ENCODE data around the gene BRAT1. TPM values are rescaled to one million over a fixed set of nuclear protein-coding genes. Genes with fewer than 3 reads are reported as not detected.
"Not testable (repeated sequence)": the region's sequence is repeated elsewhere in the genome, so short reads cannot be mapped to it uniquely, and the experiment has no call there.

Gene BRAT1
- total and polyA plus RNA-seq, 7 donors, result 9.6 to 25.9 (median 20.0) TPM

- intact Hi-C loops (cut with DNase I); H3K9me3 ChIP-seq; H3K4me3 ChIP-seq; H3K36me3 ChIP-seq; DNase-seq: not testable (repeated sequence)
- Histone ChIP-seq H3K27me3 (peaks cover 0 to 38% (median 14%) of the 10 kb centered on the region in 3 donors), H3K27ac (peak overlapping the region in 2 of 4 donors; percentile 61 to 70), H3K4me1 (peaks cover 0 to 24% (median 6%) of the 10 kb centered on the region in 4 donors)
- WGBS, 2 donors, result 14 to 59% methylated on average over 39 to 43 of the region's 43 CpGs
These were observed 24.1 kb downstream of the BRAT1 start for GRCh38 chr7:2530994-2531795.

- Histone ChIP-seq H3K4me3 (no peak overlapping the region), H3K4me1 (peaks cover 0 to 24% (median 6%) of the 10 kb centered on the region in 4 donors), H3K27me3 (peaks cover 0 to 47% (median 23%) of the 10 kb centered on the region in 3 donors), H3K9me3 (no peaks in the 10 kb centered on the region), H3K36me3 (no peaks in the 10 kb centered on the region), H3K27ac (peak overlapping the region in 3 of 4 donors; percentile 61 to 70 (median 62))
- intact Hi-C loops (cut with DNase I), result no loop called here
- no peak for DNase-seq
- 34 to 43% methylated on average over 16 of the region's 16 CpGs for WGBS, 2 donors
- TF ChIP-seq POLR2AphosphoS5 (IDR thresholded peaks at IDR 0.05), result no peak
- TF ChIP-seq CTCF (IDR thresholded peaks at IDR 0.05), result no peak
- no peak for TF ChIP-seq EP300 (IDR thresholded peaks at IDR 0.05)
- TF ChIP-seq POLR2A (IDR thresholded peaks at IDR 0.05), result no peak
These were observed 25.0 kb downstream of the BRAT1 start for GRCh38 chr7:2530071-2530987.

GRCh38 chr7:2529161-2530070, 25.9 kb downstream of the BRAT1 start:
- Histone ChIP-seq H3K36me3 (no peaks in the 10 kb centered on the region), H3K9me3 (no peaks in the 10 kb centered on the region), H3K27ac (peak overlapping the region; percentile 19 to 70 (median 62)), H3K4me1 (peaks cover 0 to 29% (median 11%) of the 10 kb centered on the region in 4 donors), H3K4me3 (no peak overlapping the region), H3K27me3 (peaks cover 3 to 56% (median 31%) of the 10 kb centered on the region in 3 donors)
- DNase-seq, result peak; percentile 88
- 28 to 33% methylated on average over 30 of the region's 30 CpGs for WGBS, 2 donors
- TF ChIP-seq POLR2AphosphoS5 (IDR thresholded peaks at IDR 0.05), result peak in 1 of 4 donors; percentile 11
- TF ChIP-seq POLR2A (IDR thresholded peaks at IDR 0.05), result no peak
- intact Hi-C loops (cut with DNase I), result no loop called here

- WGBS, 2 donors, result 57 to 76% methylated on average over 18 of the region's 18 CpGs
- no peak for DNase-seq
- intact Hi-C loops (cut with DNase I), result no loop called here
- TF ChIP-seq EP300 (IDR thresholded peaks at IDR 0.05) (no peak), CTCF (IDR thresholded peaks at IDR 0.05) (no peak), POLR2A (IDR thresholded peaks at IDR 0.05) (no peak)
- Histone ChIP-seq H3K36me3 (no peaks in the 10 kb centered on the region), H3K27ac (peak overlapping the region; percentile 19 to 70 (median 62)), H3K4me1 (peaks cover 0 to 38% (median 19%) of the 10 kb centered on the region in 4 donors), H3K4me3 (no peak overlapping the region), H3K27me3 (peaks cover 11 to 64% (median 39%) of the 10 kb centered on the region in 3 donors), H3K9me3 (no peaks in the 10 kb centered on the region)
These were observed 26.7 kb downstream of the BRAT1 start for GRCh38 chr7:2528481-2529095.

Data from sigmoid colon (tissue), 7 donors.